LNCAP (cell line): ENCODE measurements around the gene OR51E1.

Source experiments
- CTCF ChIP-seq: fragments of 450-650 bp; IDR thresholded peaks from 2 replicates; pipeline ENCODE4 v1.5.1; 2017; ENCODE audit warnings: mild to moderate bottlenecking

The OR51E1 gene

GRCh38 chr11:4658629-4659445 is 15.1 kb downstream of the OR51E1 start:
- TF ChIP-seq CTCF: no peak

- no peak for TF ChIP-seq CTCF
Observed at GRCh38 chr11:4662876-4663275, 19.1 kb downstream of the OR51E1 start.

- no peak for TF ChIP-seq CTCF
Observed at GRCh38 chr11:4664183-4664582, 20.4 kb downstream of the OR51E1 start.

- no peak for TF ChIP-seq CTCF
Observed at GRCh38 chr11:4664786-4665185, 21.0 kb downstream of the OR51E1 start.

GRCh38 chr11:4665424-4665823 is 21.6 kb downstream of the OR51E1 start:
- no peak for TF ChIP-seq CTCF

GRCh38 chr11:4671741-4672140 is 28.0 kb downstream of the OR51E1 start:
- no peak for TF ChIP-seq CTCF

- TF ChIP-seq CTCF: no peak
Observed at GRCh38 chr11:4672470-4672869, 28.7 kb downstream of the OR51E1 start.

- no peak for TF ChIP-seq CTCF
Observed at GRCh38 chr11:4673781-4674180, 30.0 kb downstream of the OR51E1 start.
